MM.1S (cell line): ENCODE results near the gene NELL1.
"Not testable (repeated sequence)": the region's sequence is repeated elsewhere in the genome, so short reads cannot be mapped to it uniquely, and the experiment has no call there.

Experiments used
- DNase-seq: peaks from one replicate; pipeline ENCODE4 v3.0.0-alpha.2; 2015
- H2AFZ ChIP-seq: fragments of 300-600 bp; sonication (generic); 2 replicates; pipeline ENCODE4 v1.6.0; 2016; ENCODE audit warnings: antibody characterized with exemption, low read length
- H3F3A ChIP-seq: fragments of 300-600 bp; sonication (generic); 2 replicates; pipeline ENCODE4 v1.6.1; 2016; ENCODE audit warnings: mild to moderate bottlenecking, antibody characterized with exemption, low read length, moderate library complexity, mixed read lengths; ENCODE audit not compliant: insufficient read depth
- H3K27ac ChIP-seq: fragments of 300-600 bp; sonication (generic); 2 replicates; pipeline ENCODE4 v1.5.1; 2016; ENCODE audit warnings: mild to moderate bottlenecking, low read length
- H3K27me3 ChIP-seq: fragments of 300-600 bp; sonication (generic); replicated peaks from 2 replicates; pipeline ENCODE4 v1.6.0; 2016; ENCODE audit warnings: low read length; ENCODE audit not compliant: insufficient read depth
- H3K36me3 ChIP-seq: fragments of 300-600 bp; sonication (generic); replicated peaks from 2 replicates; pipeline ENCODE4 v1.6.1; 2016; ENCODE audit warnings: mild to moderate bottlenecking, low read length, mixed read lengths; ENCODE audit not compliant: insufficient read depth
- H3K4me1 ChIP-seq: fragments of 300-600 bp; sonication (generic); 2 replicates; pipeline ENCODE4 v1.6.1; 2016; ENCODE audit warnings: low read length, mixed read lengths
- H3K4me2 ChIP-seq: fragments of 300-600 bp; sonication (generic); 2 replicates; pipeline ENCODE4 v1.6.0; 2016; ENCODE audit warnings: low read depth, low read length
- H3K4me3 ChIP-seq: fragments of 300-600 bp; sonication (generic); 2 replicates; pipeline ENCODE4 v1.5.1; 2016; ENCODE audit warnings: low read length, mixed read lengths
- H3K79me2 ChIP-seq: fragments of 300-600 bp; sonication (generic); 2 replicates; pipeline ENCODE4 v1.6.1; 2016; ENCODE audit warnings: mixed run types, low read length, mixed read lengths
- H3K9ac ChIP-seq: fragments of 300-600 bp; sonication (generic); 2 replicates; pipeline ENCODE4 v1.6.1; 2016; ENCODE audit warnings: low read length, mixed read lengths
- H3K9me2 ChIP-seq: fragments of 300-600 bp; sonication (generic); replicated peaks from 2 replicates; pipeline ENCODE4 v1.6.1; 2016; ENCODE audit warnings: mild to moderate bottlenecking, low read length, mixed read lengths; ENCODE audit not compliant: insufficient read depth
- H3K9me3 ChIP-seq: fragments of 300-600 bp; sonication (generic); replicated peaks from 2 replicates; pipeline ENCODE4 v1.6.1; 2016; ENCODE audit warnings: mild to moderate bottlenecking, low read length, mixed read lengths; ENCODE audit not compliant: insufficient read depth
- H4K20me1 ChIP-seq: fragments of 300-600 bp; sonication (generic); 2 replicates; pipeline ENCODE4 v1.6.1; 2016; ENCODE audit warnings: mild to moderate bottlenecking, low read length, moderate library complexity, mixed read lengths; ENCODE audit not compliant: insufficient read depth
- CTCF ChIP-seq: fragments of 300-600 bp; sonication (generic); IDR thresholded peaks from 2 replicates; pipeline ENCODE4 v1.5.1; 2016; ENCODE audit warnings: antibody characterized with exemption, low read length, mixed read lengths
- EZH2 ChIP-seq: fragments of 300-600 bp; sonication (generic); optimal IDR thresholded peaks from 2 replicates; pipeline ENCODE3; 2017; ENCODE audit warnings: low read depth, mild to moderate bottlenecking, antibody characterized with exemption, low read length, mixed read lengths
- EZH2phosphoT487 ChIP-seq: fragments of 300-600 bp; sonication (generic); IDR thresholded peaks from 2 replicates; pipeline ENCODE4 v1.6.1; 2018; ENCODE audit warnings: antibody characterized with exemption, low read length

NELL1 gene

DNA sequence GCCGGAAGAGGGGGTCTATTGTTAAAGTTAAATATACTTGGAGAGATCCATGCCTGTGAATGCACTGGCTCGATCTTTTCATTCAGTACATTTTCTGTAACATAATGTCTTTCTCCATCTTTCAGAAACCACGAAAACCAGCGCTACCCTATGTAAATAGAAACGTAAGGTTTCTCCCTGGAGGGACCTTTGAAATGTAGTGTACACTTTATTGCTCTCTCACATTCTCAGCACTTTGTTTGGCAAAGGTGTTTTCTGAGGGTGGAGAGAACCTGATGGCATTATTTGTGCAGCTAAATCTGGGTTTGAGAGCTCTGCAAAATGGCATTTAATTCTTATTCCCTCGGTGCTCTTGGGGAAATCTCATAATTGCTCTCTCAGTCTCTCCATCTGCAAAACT, 468.4 kb downstream of the NELL1 start:
- Histone ChIP-seq H3K4me1 (no peaks in the 10 kb centered on the region), H3K36me3 (no peaks in the 10 kb centered on the region), H3K9me3 (no peaks in the 10 kb centered on the region), H3K79me2 (no peaks in the 10 kb centered on the region), H4K20me1 (no peaks in the 10 kb centered on the region), H3K9me2 (no peaks in the 10 kb centered on the region), H3F3A (no peaks in the 10 kb centered on the region), H3K4me3 (no peak overlapping the region), H3K27ac (no peak overlapping the region), H3K9ac (no peak overlapping the region), H2AFZ (no peak overlapping the region), H3K4me2 (no peak overlapping the region), H3K27me3 (no peaks in the 10 kb centered on the region)
- TF ChIP-seq EZH2 (no peak), CTCF (no peak), EZH2phosphoT487 (no peak)
- no peak for DNase-seq

- not testable (repeated sequence) for H3K9me2 ChIP-seq, H3K36me3 ChIP-seq, H3K9me3 ChIP-seq, H3K4me3 ChIP-seq, DNase-seq, H4K20me1 ChIP-seq, H3K9ac ChIP-seq, H3K79me2 ChIP-seq, H3K27ac ChIP-seq, H3K4me2 ChIP-seq, H3F3A ChIP-seq, H2AFZ ChIP-seq, H3K4me1 ChIP-seq, H3K27me3 ChIP-seq
These were observed 472.2 kb downstream of the NELL1 start for GRCh38 chr11:21141557-21141956.

DNA sequence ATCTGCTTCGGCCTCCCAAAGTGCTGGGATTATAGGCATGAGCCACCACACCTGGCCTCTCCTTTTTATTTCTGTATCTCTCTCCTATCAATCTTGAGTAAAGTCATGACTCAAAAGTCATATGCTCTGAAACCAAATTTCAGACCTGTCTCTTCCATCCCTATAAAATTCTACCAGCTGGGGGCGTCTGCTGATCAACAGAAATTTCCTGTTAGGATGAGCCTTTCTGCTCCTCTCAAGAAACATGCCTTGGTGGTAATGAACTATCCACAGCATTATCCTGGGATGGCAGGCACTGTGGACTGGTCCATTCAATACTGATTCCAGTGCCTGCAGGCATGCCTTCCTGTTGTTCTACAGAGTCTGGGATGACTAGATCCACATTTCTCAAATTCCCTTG, 472.6 kb downstream of the NELL1 start:
- Histone ChIP-seq H3K9me3 (no peaks in the 10 kb centered on the region), H3K27me3 (no peaks in the 10 kb centered on the region), H3K4me2 (no peak overlapping the region), H3K4me3 (no peak overlapping the region), H4K20me1 (no peaks in the 10 kb centered on the region), H3K9me2 (no peaks in the 10 kb centered on the region), H3K4me1 (no peaks in the 10 kb centered on the region), H3K79me2 (no peaks in the 10 kb centered on the region), H3K27ac (no peak overlapping the region), H3K36me3 (no peaks in the 10 kb centered on the region), H2AFZ (no peak overlapping the region), H3K9ac (no peak overlapping the region), H3F3A (no peaks in the 10 kb centered on the region)
- TF ChIP-seq EZH2 (no peak), EZH2phosphoT487 (no peak), CTCF (peak; percentile 40)
- DNase-seq = peak; percentile 45

GRCh38 chr11:21144531-21144930, 475.1 kb downstream of the NELL1 start:
- H3K9ac ChIP-seq = no peak overlapping the region
- H3K27me3 ChIP-seq = no peaks in the 10 kb centered on the region
- no peaks in the 10 kb centered on the region for H3K79me2 ChIP-seq
- no peaks in the 10 kb centered on the region for H3K9me2 ChIP-seq
- H3K4me3 ChIP-seq = no peak overlapping the region
- DNase-seq = no peak
- no peaks in the 10 kb centered on the region for H3K4me1 ChIP-seq
- no peaks in the 10 kb centered on the region for H4K20me1 ChIP-seq
- H3K9me3 ChIP-seq = no peaks in the 10 kb centered on the region
- no peak overlapping the region for H2AFZ ChIP-seq
- no peaks in the 10 kb centered on the region for H3K36me3 ChIP-seq
- TF ChIP-seq EZH2phosphoT487 (no peak), EZH2 (no peak), CTCF (no peak)
- no peak overlapping the region for H3K27ac ChIP-seq
- no peaks in the 10 kb centered on the region for H3F3A ChIP-seq
- no peak overlapping the region for H3K4me2 ChIP-seq
